Fibroblast of the aortic adventitia (primary cell): ENCODE data around the gene SLC41A3. TPM values are rescaled to one million over a fixed set of nuclear protein-coding genes. Genes with fewer than 3 reads are reported as not detected.

ENCODE experiments used
- DNase-seq: peaks from one replicate; pipeline ENCODE4 v3.0.0-alpha.2; 2010; ENCODE audit warnings: low read depth
- H3K4me3 ChIP-seq: 2 replicates; pipeline ENCODE4 v1.5.1; 2011; ENCODE audit warnings: low read depth, mild to moderate bottlenecking, control low read depth, low read length, moderate library complexity
- total RNA-seq: library from RNA; depleted of rRNA; stranded (reverse); fragments of >200 nt; gene quantifications from 2 replicates; pipeline ENCODE4 v1.2.3, GENCODE V29; 2012; ENCODE audit warnings: low replicate concordance
- TF ChIP-seq, protein P1 (sequence below): IDR thresholded peaks from 2 replicates; pipeline ENCODE4 v1.5.1; 2011; ENCODE audit warnings: mild to moderate bottlenecking, low read length, control low read depth, inconsistent platforms; ENCODE audit not compliant: insufficient read depth

Gene SLC41A3
- 40.0 and 65.7 TPM in 2 replicates for total RNA-seq

DNA sequence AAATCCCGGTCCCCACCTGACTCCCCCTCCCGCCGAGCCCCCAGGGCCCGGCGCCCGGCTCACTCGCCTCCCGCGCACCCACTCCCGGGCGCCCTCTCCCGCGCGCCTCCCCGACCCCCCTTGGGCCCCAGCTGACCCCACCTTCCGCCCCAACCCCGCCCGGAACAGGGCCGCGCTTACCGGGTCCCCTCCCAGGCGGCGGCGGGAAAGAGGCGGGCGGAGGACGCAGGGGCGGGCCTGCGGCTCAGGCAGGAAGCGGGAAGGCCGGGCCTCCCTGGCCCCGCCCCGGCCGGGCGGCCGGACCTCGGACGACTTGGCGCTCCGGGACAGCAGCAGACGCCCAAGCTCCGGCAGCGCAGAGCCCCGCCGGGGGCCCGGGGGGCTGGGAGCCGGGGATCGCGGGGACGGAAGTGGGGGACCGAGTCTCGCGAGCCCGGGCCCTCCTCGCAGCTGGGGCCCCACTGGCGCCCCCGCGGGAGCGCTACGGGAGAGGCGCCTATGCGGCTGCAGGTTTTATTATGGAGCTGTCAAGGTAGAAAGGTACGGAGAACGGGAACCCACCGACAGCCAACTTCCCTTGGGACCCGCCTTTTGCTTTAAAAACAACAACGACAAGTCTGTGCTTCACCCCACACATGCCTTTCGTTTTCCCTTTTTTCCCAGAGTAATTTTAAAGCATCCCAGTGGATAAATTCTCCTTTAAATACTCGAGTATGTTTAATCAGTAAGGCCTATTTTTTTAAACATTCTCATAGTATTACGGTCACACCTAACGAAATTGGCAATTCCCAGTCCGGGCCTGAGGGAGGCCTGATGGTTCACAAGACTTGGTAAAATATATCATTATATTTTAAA, at the start of gene SLC41A3:
Gene SLC41A3, minus strand, starts transcription at position 212 of the 855 bp plus-strand sequence. CDS start 15,905 bp downstream, outside the sequence.
- H3K4me3 ChIP-seq: peak within 1 kb of the TSS; percentile 78
- peak; percentile 62 for DNase-seq
- TF ChIP-seq, protein P1, sequence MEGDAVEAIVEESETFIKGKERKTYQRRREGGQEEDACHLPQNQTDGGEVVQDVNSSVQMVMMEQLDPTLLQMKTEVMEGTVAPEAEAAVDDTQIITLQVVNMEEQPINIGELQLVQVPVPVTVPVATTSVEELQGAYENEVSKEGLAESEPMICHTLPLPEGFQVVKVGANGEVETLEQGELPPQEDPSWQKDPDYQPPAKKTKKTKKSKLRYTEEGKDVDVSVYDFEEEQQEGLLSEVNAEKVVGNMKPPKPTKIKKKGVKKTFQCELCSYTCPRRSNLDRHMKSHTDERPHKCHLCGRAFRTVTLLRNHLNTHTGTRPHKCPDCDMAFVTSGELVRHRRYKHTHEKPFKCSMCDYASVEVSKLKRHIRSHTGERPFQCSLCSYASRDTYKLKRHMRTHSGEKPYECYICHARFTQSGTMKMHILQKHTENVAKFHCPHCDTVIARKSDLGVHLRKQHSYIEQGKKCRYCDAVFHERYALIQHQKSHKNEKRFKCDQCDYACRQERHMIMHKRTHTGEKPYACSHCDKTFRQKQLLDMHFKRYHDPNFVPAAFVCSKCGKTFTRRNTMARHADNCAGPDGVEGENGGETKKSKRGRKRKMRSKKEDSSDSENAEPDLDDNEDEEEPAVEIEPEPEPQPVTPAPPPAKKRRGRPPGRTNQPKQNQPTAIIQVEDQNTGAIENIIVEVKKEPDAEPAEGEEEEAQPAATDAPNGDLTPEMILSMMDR: peak; percentile 56

DNA sequence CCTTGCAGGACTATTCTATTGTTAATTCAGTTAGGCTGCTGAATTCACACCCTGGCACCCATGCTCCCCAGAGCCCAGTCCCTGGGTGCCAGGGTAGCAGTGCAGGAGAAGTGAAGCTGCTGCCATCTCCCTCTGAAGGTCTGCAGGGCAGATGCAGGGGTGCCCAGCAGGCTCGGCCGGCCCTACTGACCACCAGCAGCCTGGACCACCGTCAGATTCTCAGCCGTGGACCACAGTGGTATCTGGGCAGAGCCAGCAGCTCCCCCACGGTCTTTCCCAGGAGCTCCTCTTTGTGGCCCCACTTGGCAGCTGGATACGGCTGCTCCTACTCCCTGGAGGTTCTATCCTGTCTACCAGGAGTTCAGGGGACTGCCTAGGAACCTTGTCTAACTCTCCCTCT, 49.7 kb upstream of the SLC41A3 start:
- no peak for DNase-seq
- no peak overlapping the region for H3K4me3 ChIP-seq
- TF ChIP-seq, protein P1: no peak

DNA sequence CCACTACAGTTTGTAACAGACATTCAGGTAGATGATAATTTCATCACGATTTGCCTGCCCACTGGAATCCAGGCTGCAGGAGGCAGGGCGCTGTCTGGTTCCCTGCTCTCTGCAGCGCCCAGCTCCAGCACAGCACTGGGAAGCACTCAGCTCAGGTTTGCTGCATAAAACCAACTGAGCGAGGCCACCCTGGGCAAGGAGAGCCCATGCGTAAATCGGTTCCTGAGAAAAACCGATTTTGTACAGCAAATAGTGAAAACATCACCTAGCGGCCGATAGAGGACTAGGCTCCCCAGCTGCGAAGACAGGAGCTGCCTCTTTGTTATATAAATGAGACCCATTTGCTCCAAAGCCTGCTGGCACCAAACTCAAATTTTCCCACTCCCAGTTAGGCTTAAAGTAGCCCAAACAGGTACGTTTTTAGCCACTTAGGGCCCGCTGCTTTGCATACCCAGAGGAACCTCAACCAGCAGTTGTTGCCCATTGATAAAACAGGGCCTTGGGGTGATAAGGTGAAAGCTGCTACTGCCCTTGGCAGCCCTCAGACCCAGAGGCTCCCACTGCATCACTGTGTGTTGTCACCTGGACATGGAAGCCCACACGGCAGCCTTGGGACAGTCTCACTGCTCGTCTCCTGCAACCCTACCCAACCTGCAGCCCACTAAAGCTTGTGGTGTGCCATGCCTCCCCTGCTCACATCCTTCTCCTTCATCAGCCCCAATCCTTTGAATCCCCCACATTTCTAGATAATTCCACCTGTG, 49.0 kb upstream of the SLC41A3 start:
- H3K4me3 ChIP-seq: no peak overlapping the region
- TF ChIP-seq, protein P1: peak; percentile 48
- peak; percentile 5 for DNase-seq

DNA sequence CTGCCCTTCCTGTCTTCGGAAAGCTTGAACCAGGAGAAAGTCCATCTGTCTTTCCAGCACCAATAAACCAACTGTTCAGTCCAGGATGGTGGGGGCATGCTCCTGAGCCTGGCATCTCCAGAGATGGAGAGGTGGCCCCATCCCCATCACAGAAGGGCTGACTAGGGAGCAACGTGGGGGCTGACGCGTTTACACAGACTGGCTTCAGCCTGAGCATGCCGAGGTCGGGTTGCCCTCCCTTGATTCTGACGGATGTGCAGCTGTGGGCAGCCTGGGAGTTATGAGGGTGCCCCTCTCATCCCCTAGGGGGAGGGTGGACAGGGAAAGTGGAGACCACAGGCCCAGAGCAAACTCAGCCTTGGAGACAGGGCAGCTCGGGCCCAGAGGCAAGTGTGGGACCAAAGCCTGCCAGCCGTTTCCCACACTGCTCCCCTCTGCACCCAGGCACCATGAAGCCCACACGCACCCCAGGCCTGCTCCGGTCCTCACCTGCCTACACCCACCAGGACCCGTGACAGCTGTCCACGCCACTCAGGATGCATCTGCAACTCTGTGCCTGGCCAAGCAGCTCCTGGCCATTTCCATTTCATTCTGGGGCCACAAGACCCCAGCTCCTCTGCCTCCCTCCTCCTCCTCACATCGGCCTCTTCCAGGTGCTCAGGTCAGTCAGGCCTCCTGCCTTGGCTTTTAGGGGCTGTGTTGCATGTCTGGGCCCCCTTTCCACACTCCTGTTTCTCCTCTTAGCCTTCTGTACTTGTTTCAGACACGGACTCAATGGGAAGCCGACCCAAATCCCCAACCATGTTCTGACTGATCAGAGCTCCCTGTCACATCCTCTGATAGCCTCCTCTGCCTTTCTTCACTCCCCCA, 48.2 kb upstream of the SLC41A3 start:
- DNase-seq: no peak
- TF ChIP-seq, protein P1: no peak
- no peak overlapping the region for H3K4me3 ChIP-seq

DNA sequence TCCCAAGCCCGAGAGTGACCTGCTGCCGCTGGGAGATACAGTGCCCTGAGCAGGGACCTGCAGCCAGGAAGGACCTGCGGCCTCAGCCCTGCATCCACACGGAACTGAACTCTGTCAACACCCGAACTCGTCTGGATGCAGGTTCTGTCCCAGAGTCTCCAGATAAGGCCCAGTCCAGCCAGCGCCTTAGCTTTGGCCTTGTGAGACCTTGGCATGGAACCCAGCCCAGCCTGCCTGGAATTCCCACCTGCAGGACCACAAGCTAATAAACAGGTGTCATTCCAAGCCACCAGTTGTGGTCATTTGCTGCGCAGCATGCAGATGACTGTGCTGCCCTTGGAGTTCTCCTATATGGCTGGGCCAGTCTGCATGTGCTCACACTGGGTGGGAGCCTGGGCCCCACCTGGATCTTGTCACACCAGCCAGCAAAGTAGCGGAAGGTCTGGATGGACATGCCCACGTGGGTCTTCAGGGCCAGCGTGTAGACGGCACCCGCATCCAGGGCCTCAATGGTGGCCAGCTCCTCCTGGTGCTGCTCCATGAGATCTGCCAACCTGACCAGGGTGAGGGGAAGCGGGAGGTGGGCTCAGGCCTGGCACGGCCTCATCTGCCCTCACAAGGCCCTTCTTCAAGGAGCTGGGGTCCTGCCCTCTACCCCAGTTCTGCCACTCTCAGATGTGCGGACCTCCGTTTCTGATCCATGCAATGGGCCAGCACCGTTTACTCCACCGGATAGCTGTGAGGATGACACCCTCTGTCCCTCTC, 47.2 kb upstream of the SLC41A3 start:
- no peak for DNase-seq
- H3K4me3 ChIP-seq: no peak overlapping the region
- TF ChIP-seq, protein P1: no peak
